Measurements from ENCODE around the gene TSPAN32.

The TSPAN32 gene

DNA sequence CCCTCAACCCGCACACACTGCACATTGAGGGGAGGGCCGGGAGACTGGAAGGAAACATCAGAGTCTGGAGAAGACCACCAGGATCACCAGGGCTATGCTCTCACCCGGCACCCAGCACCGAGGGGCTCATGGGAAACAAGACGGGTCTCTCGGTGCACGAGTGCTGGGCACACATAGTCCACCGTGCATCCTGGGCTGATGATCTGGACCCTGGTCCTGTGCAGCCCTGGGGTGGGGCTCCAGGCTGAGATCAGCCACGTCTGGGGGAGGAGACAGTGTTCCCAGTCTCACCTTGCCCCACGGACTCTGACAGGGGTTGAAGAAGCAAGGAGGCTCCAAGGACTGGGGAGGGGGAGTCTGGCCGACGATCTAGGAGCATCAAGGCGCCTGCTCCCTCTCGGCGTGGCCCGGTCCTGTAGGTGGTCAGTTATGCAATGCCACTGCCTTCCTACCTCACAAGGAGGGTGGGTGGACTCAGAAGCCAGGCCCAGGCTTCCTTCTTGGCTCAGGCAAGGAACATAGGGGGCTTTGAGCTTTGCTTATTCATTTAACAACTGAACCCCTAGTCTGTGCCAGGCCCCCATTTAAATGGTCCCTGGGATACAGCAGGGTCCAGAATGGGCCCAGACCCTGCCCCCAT lies 63.9 kb downstream of the TSPAN32 start:
- Histone ChIP-seq H3K4me3 (ENCODE audit: low read depth in 1 of 2, low read length in 2 of 2) (no peak overlapping the region), H3K9me3 (ENCODE audit: control insufficient read depth in 1 of 2, low read length in 2 of 2) (no peaks in the 10 kb centered on the region), H3K27ac (ENCODE audit: low read depth, low read length) (no peak overlapping the region), H3K36me3 (ENCODE audit: control insufficient read depth in 1 of 2, insufficient read depth in 2 of 2, low read length in 2 of 2) (no peaks in the 10 kb centered on the region), H3K27me3 (ENCODE audit: control insufficient read depth in 1 of 2, insufficient read depth in 2 of 2, low read length in 2 of 2) (no peaks in the 10 kb centered on the region), H3K4me1 (ENCODE audit: control insufficient read depth in 1 of 2, insufficient read depth in 2 of 2, low read length in 2 of 2) (no peaks in the 10 kb centered on the region), H3K9ac (ENCODE audit: low read depth in 1 of 2, low read length in 2 of 2) (no peak overlapping the region)

DNA sequence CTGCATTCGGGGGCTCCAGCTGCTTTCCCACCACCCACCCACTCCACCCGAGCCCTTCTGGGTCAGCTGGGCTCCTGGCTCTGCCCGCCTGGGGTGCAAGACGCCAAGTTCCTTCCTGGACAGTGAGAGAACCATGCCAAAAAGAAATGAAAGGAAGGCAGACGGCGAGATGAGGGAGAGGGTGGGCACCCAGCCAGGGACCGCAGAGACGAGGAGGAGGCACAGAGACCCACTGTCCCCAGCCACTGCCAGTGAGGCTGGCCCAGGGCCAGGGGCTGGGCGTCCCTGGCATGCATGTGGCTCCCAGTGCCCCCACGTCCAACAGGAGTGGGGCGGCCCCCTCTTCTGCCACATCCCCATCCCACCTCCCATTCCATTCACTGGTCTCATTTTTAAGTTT lies 64.5 kb downstream of the TSPAN32 start:
- Histone ChIP-seq H3K4me1 (ENCODE audit: control insufficient read depth in 1 of 2, insufficient read depth in 2 of 2, low read length in 2 of 2) (no peaks in the 10 kb centered on the region), H3K36me3 (ENCODE audit: control insufficient read depth in 1 of 2, insufficient read depth in 2 of 2, low read length in 2 of 2) (no peaks in the 10 kb centered on the region), H3K9ac (ENCODE audit: low read depth in 1 of 2, low read length in 2 of 2) (no peak overlapping the region), H3K9me3 (ENCODE audit: control insufficient read depth in 1 of 2, low read length in 2 of 2) (no peaks in the 10 kb centered on the region), H3K27me3 (ENCODE audit: control insufficient read depth in 1 of 2, insufficient read depth in 2 of 2, low read length in 2 of 2) (no peaks in the 10 kb centered on the region), H3K4me3 (ENCODE audit: low read depth in 1 of 2, low read length in 2 of 2) (no peak overlapping the region), H3K27ac (ENCODE audit: low read depth, low read length) (no peak overlapping the region)

DNA sequence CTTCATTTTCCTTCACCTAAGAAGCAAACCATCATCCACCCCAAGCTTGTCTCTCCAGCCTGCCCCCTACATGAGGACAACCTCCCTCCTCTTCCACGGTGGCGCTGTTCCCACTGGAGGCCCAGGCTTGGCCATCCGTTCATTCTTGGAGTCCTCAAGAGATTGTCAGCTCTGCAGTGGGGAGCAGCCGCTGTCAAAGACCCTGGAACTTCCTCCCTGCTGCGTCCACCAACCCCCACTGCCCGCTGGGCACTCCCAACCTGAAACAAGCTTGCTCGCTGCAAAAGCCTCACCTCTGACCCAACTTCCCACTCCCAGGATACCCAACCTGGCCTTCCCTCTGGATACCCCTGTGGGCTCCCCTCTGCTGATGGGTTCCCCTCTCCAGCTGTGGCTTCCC lies 64.9 kb downstream of the TSPAN32 start:
- no peak overlapping the region for H3K4me3 ChIP-seq (ENCODE audit: low read depth in 1 of 2, low read length in 2 of 2)
- H3K36me3 ChIP-seq (ENCODE audit: control insufficient read depth in 1 of 2, insufficient read depth in 2 of 2, low read length in 2 of 2): no peaks in the 10 kb centered on the region
- no peak overlapping the region for H3K27ac ChIP-seq (ENCODE audit: low read depth, low read length)
- H3K27me3 ChIP-seq (ENCODE audit: control insufficient read depth in 1 of 2, insufficient read depth in 2 of 2, low read length in 2 of 2): no peaks in the 10 kb centered on the region
- no peaks in the 10 kb centered on the region for H3K9me3 ChIP-seq (ENCODE audit: control insufficient read depth in 1 of 2, low read length in 2 of 2)
- no peak overlapping the region for H3K9ac ChIP-seq (ENCODE audit: low read depth in 1 of 2, low read length in 2 of 2)
- H3K4me1 ChIP-seq (ENCODE audit: control insufficient read depth in 1 of 2, insufficient read depth in 2 of 2, low read length in 2 of 2): no peaks in the 10 kb centered on the region

DNA sequence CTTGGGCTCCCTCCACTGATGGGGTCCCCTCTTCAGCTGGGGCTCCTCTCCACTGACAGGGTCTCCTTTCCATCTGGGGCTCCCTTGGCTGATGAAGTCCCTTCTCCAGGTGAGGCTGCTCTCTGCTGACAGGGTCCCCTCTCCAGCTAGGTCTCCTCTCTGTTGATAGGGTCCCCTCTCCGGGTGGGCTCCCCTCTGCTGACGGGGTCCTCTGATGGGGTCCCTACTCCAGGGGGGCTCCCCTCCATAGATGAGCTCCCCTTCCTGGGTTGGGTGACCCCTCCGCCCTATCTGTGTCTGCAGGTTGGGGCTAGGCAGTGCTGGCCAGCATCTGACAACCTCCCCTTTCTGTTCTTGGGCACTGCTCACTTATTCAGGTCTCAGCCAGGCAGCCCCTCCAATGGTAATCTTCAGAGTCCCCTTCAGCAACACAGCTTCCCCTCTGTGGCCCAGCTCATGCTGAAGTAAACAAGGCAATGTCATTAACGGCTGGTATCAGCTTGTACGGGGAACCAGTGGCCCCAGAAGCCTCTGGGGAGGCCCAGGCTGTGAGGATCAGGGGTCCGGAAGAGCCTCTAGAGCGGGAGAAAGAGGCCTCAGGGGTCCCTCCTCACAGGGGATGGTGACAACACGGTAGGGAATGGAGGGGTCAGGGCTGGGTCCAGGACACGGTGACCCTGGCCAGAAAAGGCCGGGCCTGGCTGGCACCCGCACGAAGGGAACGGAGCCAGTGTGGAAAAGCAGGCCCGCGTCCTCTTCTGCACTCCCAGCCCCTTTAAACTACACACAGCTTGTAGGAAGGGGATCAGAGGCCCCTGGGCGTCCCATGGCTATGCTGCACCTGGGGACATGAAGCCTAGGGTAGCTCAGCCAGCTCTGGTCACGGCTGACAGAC lies 65.7 kb downstream of the TSPAN32 start:
- H3K9ac ChIP-seq (ENCODE audit: low read depth in 1 of 2, low read length in 2 of 2): no peak overlapping the region
- no peak overlapping the region for H3K27ac ChIP-seq (ENCODE audit: low read depth, low read length)

More for the DNA sequence above, 65.7 kb downstream of the TSPAN32 start:
- H3K4me3 ChIP-seq (ENCODE audit: low read depth in 1 of 2, low read length in 2 of 2): no peak overlapping the region
- no peaks in the 10 kb centered on the region for H3K27me3 ChIP-seq (ENCODE audit: control insufficient read depth in 1 of 2, insufficient read depth in 2 of 2, low read length in 2 of 2)
- no peaks in the 10 kb centered on the region for H3K36me3 ChIP-seq (ENCODE audit: control insufficient read depth in 1 of 2, insufficient read depth in 2 of 2, low read length in 2 of 2)
- H3K9me3 ChIP-seq (ENCODE audit: control insufficient read depth in 1 of 2, low read length in 2 of 2): no peaks in the 10 kb centered on the region
- no peaks in the 10 kb centered on the region for H3K4me1 ChIP-seq (ENCODE audit: control insufficient read depth in 1 of 2, insufficient read depth in 2 of 2, low read length in 2 of 2)

Data from duodenal mucosa (tissue), 2 donors.